Sigmoid colon (tissue), 4 donors: ENCODE measurements around the gene CELF3.

Experiments
- EP300 ChIP-seq, 4 donors: sonication (generic); formaldehyde crosslinking; IDR thresholded peaks; one replicate each; pipeline ENCODE4 v1.6.1; 2017; ENCODE audit warnings: antibody characterized with exemption in 4 of 4
- POLR2A ChIP-seq, 2 donors: fragments of 450-650 bp; IDR thresholded peaks; one replicate each; pipeline ENCODE4 v1.6.1; 2016; ENCODE audit warnings: antibody characterized with exemption in 2 of 2, mild to moderate bottlenecking in 2 of 2, moderate library complexity in 2 of 2
- POLR2AphosphoS5 ChIP-seq, 4 donors: sonication (generic); formaldehyde crosslinking; IDR thresholded peaks; one replicate each; pipeline ENCODE4 v1.6.1; 2017; ENCODE audit warnings: antibody characterized with exemption in 4 of 4
- TF ChIP-seq, protein P1 (sequence below), 4 experiments: fragments of 450-650 bp in 3 of 4; fragments of 200-600 bp in 1 of 4; IDR thresholded peaks; one replicate each; pipeline ENCODE4 v1.5.1; 2016 to 2019; ENCODE audit warnings: antibody characterized with exemption in 4 of 4, mild to moderate bottlenecking in 3 of 4, moderate library complexity in 2 of 4

DNA sequence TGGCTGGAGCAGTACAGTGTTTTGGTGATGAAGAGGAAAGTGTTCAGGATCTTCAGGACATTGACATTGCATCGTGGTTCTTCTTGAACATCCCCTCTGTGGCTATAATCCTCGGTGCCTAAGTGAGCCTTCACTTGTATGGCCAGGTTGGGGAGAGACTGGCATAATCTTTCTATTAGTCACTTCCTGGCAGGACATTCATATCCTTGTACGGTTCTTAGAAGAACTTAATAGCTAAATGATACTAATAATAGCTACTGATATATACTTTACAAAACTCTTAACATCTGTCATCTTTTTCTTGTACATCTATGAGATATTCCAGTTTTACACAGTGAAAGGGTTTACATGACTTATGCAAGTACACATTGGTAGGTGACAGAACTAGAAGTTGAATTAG lies 35.8 kb downstream of the CELF3 start:
- TF ChIP-seq, protein P1, sequence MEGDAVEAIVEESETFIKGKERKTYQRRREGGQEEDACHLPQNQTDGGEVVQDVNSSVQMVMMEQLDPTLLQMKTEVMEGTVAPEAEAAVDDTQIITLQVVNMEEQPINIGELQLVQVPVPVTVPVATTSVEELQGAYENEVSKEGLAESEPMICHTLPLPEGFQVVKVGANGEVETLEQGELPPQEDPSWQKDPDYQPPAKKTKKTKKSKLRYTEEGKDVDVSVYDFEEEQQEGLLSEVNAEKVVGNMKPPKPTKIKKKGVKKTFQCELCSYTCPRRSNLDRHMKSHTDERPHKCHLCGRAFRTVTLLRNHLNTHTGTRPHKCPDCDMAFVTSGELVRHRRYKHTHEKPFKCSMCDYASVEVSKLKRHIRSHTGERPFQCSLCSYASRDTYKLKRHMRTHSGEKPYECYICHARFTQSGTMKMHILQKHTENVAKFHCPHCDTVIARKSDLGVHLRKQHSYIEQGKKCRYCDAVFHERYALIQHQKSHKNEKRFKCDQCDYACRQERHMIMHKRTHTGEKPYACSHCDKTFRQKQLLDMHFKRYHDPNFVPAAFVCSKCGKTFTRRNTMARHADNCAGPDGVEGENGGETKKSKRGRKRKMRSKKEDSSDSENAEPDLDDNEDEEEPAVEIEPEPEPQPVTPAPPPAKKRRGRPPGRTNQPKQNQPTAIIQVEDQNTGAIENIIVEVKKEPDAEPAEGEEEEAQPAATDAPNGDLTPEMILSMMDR (IDR thresholded peaks at IDR 0.05) = no peak
- TF ChIP-seq POLR2A (IDR thresholded peaks at IDR 0.05) (no peak), EP300 (IDR thresholded peaks at IDR 0.05) (no peak), POLR2AphosphoS5 (IDR thresholded peaks at IDR 0.05) (peak in 3 of 4 donors; percentile 16 to 31 (median 17))
